NCI-H460 (cell line): ENCODE results near the gene IL17RD. TPM values are rescaled to one million over a fixed set of nuclear protein-coding genes. Genes with fewer than 3 reads are reported as not detected.

Experiments
- DNase-seq: peaks from one replicate; pipeline ENCODE4 v3.0.0-alpha.2; 2016; ENCODE audit warnings: low read depth; ENCODE audit errors: extremely low read depth
- total RNA-seq: library from RNA; depleted of rRNA; stranded (reverse); fragments of >200 nt; shearing (Covaris generic); gene quantifications from 2 replicates; pipeline ENCODE4 v1.2.3, GENCODE V29; 2014

Gene IL17RD
- total RNA-seq, 1 experiment from 2014 or later = 0.62 TPM

GRCh38 chr3:57133157-57133556 is 32.0 kb downstream of the IL17RD start:
- DNase-seq = no peak

GRCh38 chr3:57132674-57133073 is 32.5 kb downstream of the IL17RD start:
- no peak for DNase-seq

GRCh38 chr3:57131210-57131588 is 34.0 kb downstream of the IL17RD start:
- no peak for DNase-seq

GRCh38 chr3:57130571-57131209 is 34.5 kb downstream of the IL17RD start:
- DNase-seq = no peak

- DNase-seq = no peak
These were observed 36.1 kb downstream of the IL17RD start for GRCh38 chr3:57128826-57129667.

- DNase-seq = no peak
These were observed 37.1 kb downstream of the IL17RD start for GRCh38 chr3:57127891-57128518.

GRCh38 chr3:57126244-57126643 is 38.9 kb downstream of the IL17RD start:
- DNase-seq = no peak

- no peak for DNase-seq
These were observed 44.5 kb downstream of the IL17RD start for GRCh38 chr3:57120451-57121174.

- no peak for DNase-seq
These were observed 45.1 kb downstream of the IL17RD start for GRCh38 chr3:57120040-57120439.

- DNase-seq = no peak
These were observed 46.9 kb downstream of the IL17RD start for GRCh38 chr3:57118254-57118653.

GRCh38 chr3:57116501-57116900 is 48.7 kb downstream of the IL17RD start:
- DNase-seq = no peak

GRCh38 chr3:57112206-57112605 is 52.9 kb downstream of the IL17RD start:
- DNase-seq = no peak

- no peak for DNase-seq
These were observed 54.4 kb downstream of the IL17RD start for GRCh38 chr3:57110798-57111197.

- DNase-seq = no peak
These were observed 54.9 kb downstream of the IL17RD start for GRCh38 chr3:57110214-57110613.

GRCh38 chr3:57109437-57110199 is 55.5 kb downstream of the IL17RD start:
- DNase-seq = no peak

GRCh38 chr3:57108684-57109083 is 56.5 kb downstream of the IL17RD start:
- no peak for DNase-seq

GRCh38 chr3:57105585-57105984 is 59.6 kb downstream of the IL17RD start:
- DNase-seq = no peak

- DNase-seq = peak; percentile 58
These were observed 65.0 kb downstream of the IL17RD start for GRCh38 chr3:57100046-57100695.

- no peak for DNase-seq
These were observed 66.5 kb downstream of the IL17RD start for GRCh38 chr3:57098418-57099310.
